Measurements from ENCODE around the gene ZFR2. TPM values are rescaled to one million over a fixed set of nuclear protein-coding genes. Genes with fewer than 3 reads are reported as not detected.

ZFR2 gene
- polyA plus RNA-seq, 2 of the 4 experiments (the other 2 are of a cell fraction), result 0.14 to 0.30 TPM

GRCh38 chr19:3774621-3775373 is 94.0 kb downstream of the ZFR2 start:
- TF ChIP-seq ELK1 (IDR thresholded peaks at IDR 0.05; ENCODE audit: low read depth, low read length), result no peak
- no peak for TF ChIP-seq MAX (IDR thresholded peaks at IDR 0.05)
- no peak for TF ChIP-seq ATOH8 (CRISPR knock-in tag; IDR thresholded peaks at IDR 0.05; ENCODE audit: low read depth)
- TF ChIP-seq HEYL (CRISPR knock-in tag; IDR thresholded peaks at IDR 0.05), result no peak
- no peak for TF ChIP-seq CEBPB (IDR thresholded peaks at IDR 0.05)
- no peak for TF ChIP-seq GATA3 (IDR thresholded peaks at IDR 0.05; ENCODE audit: borderline replicate concordance)
- no peak for TF ChIP-seq REST (IDR thresholded peaks at IDR 0.05)
- TF ChIP-seq JUN (IDR thresholded peaks at IDR 0.05), result no peak
- no peaks in the 10 kb centered on the region for H3K4me1 ChIP-seq
- ChIA-PET CTCF (interaction anchor here (1.1 to 1.6 kb wide), 2 partner anchors 13 to 14 kb away, joined by 3 read pairs; partner anchors contain the start of gene MRPL54), POLR2A (interaction anchor here (2.4 kb wide), 1 partner anchor 12 kb away, joined by 9 read pairs; the partner anchor contains the start of gene MRPL54)
- no peak overlapping the region for H3K4me3 ChIP-seq
- H3K4me2 ChIP-seq, result no peak overlapping the region
- DNase-seq (ENCODE audit: low read depth in 1 of 2, low spot score in 1 of 2) (no peak), FAIRE-seq (no peak), ATAC-seq (no peak)
- H3K9me3 ChIP-seq, result no peaks in the 10 kb centered on the region
- H3K27ac ChIP-seq, result no peak overlapping the region
- WGBS (ENCODE audit: missing lambda C conversion rate), result 81% methylated on average over 5 of the region's 25 CpGs

GRCh38 chr19:3773814-3774515 is 94.9 kb downstream of the ZFR2 start:
- DNase-seq (ENCODE audit: low read depth in 1 of 2, low spot score in 1 of 2) (no peak), FAIRE-seq (no peak), ATAC-seq (no peak)
- TF ChIP-seq NPAS2 (CRISPR knock-in tag; IDR thresholded peaks at IDR 0.05; ENCODE audit: borderline replicate concordance) (no peak), BHLHE40 (IDR thresholded peaks at IDR 0.05; ENCODE audit: low read depth, low read length) (no peak), FOSB (CRISPR knock-in tag; IDR thresholded peaks at IDR 0.05) (no peak), ZC3H11A (IDR thresholded peaks at IDR 0.05) (no peak), TFCP2L1 (CRISPR knock-in tag; IDR thresholded peaks at IDR 0.05) (no peak), NR3C1 (IDR thresholded peaks at IDR 0.05) (no peak), JUN (IDR thresholded peaks at IDR 0.05) (no peak), HDAC2 (IDR thresholded peaks at IDR 0.05) (no peak), POLR2A (IDR thresholded peaks at IDR 0.05; ENCODE audit: low read length) (no peak), PBX3 (IDR thresholded peaks at IDR 0.05) (no peak), NFE2L2 (conservative IDR thresholded peaks at IDR 0.05; ENCODE audit: low read length) (no peak), REST (IDR thresholded peaks at IDR 0.05) (no peak), MAFK (IDR thresholded peaks at IDR 0.05; ENCODE audit: partially characterized antibody) (no peak), HOXA7 (CRISPR knock-in tag; IDR thresholded peaks at IDR 0.05) (no peak), CBX8 (IDR thresholded peaks at IDR 0.05) (no peak), RARB (CRISPR knock-in tag; IDR thresholded peaks at IDR 0.05) (no peak), E2F6 (IDR thresholded peaks at IDR 0.05; ENCODE audit: borderline replicate concordance, low read depth) (no peak), ELK1 (IDR thresholded peaks at IDR 0.05; ENCODE audit: low read depth, low read length) (no peak)
- CTCF ChIA-PET, result interaction anchor here (1.0 kb wide), 1 partner anchor 10 kb away, joined by 3 read pairs; no protein-coding TSS in a partner anchor
- H3K4me3 ChIP-seq, result no peak overlapping the region
- no peak overlapping the region for H3K27ac ChIP-seq
- no peaks in the 10 kb centered on the region for H3K4me1 ChIP-seq
- 64% methylated on average over 12 of the region's 12 CpGs for WGBS (ENCODE audit: missing lambda C conversion rate)
- no peak overlapping the region for H3K4me2 ChIP-seq
- POLR2A ChIA-PET, result interaction anchor here (2.4 kb wide), 1 partner anchor 11 kb away, joined by 9 read pairs; the partner anchor contains the start of gene MRPL54
- no peaks in the 10 kb centered on the region for H3K9me3 ChIP-seq
